ENCODE results near the gene MEI1. TPM values are rescaled to one million over a fixed set of nuclear protein-coding genes. Genes with fewer than 3 reads are reported as not detected.

The MEI1 gene
- total and polyA plus RNA-seq, 7 donors = 0.01 to 0.47 (median 0.23) TPM; not detected in 2

GRCh38 chr22:41838842-41839618, 139.7 kb downstream of the MEI1 start:
- Histone ChIP-seq H3K4me1 (peaks cover 18% of the 10 kb centered on the region), H3K27ac (no peak overlapping the region), H3K36me3 (ENCODE audit: insufficient read depth in 1 of 2, low read depth in 1 of 2) (peaks cover 3 to 20% of the 10 kb centered on the region in 2 donors), H3K9me3 (no peaks in the 10 kb centered on the region), H3K4me3 (no peak overlapping the region), H3K27me3 (ENCODE audit: insufficient read depth in 3 of 3, low read length in 2 of 3) (no peaks in the 10 kb centered on the region)
- 41 to 71% (median 58%) methylated on average over 1 of the region's 1 CpG for WGBS, 3 donors
- intact Hi-C loops (cut with DNase I) = loop anchor here in 1 of 2 donors (10.0 kb wide), 1 partner anchor 56 kb away; no protein-coding TSS in a partner anchor
- no peak for DNase-seq
- ATAC-seq = no peak
- TF ChIP-seq CTCF (IDR thresholded peaks at IDR 0.05) = no peak

- Histone ChIP-seq H3K27me3 (ENCODE audit: insufficient read depth in 3 of 3, low read length in 2 of 3) (no peaks in the 10 kb centered on the region), H3K36me3 (ENCODE audit: insufficient read depth in 1 of 2, low read depth in 1 of 2) (peaks cover 3 to 20% of the 10 kb centered on the region in 2 donors), H3K9me3 (no peaks in the 10 kb centered on the region), H3K4me1 (peaks cover 23% of the 10 kb centered on the region), H3K4me3 (no peak overlapping the region), H3K27ac (no peak overlapping the region)
- intact Hi-C loops (cut with DNase I) = no loop called here
- TF ChIP-seq CTCF (IDR thresholded peaks at IDR 0.05) = no peak
- 86 to 89% (median 87%) methylated on average over 5 of the region's 5 CpGs for WGBS, 3 donors
- ATAC-seq (no peak), DNase-seq (no peak)
Observed at GRCh38 chr22:41840216-41840615, 140.9 kb downstream of the MEI1 start.

GRCh38 chr22:41841085-41841712, 141.9 kb downstream of the MEI1 start:
- Histone ChIP-seq H3K4me3 (no peak overlapping the region), H3K27ac (no peak overlapping the region), H3K27me3 (ENCODE audit: insufficient read depth in 3 of 3, low read length in 2 of 3) (no peaks in the 10 kb centered on the region), H3K9me3 (no peaks in the 10 kb centered on the region), H3K36me3 (ENCODE audit: insufficient read depth in 1 of 2, low read depth in 1 of 2) (peaks cover 1 to 14% of the 10 kb centered on the region in 2 donors), H3K4me1 (peaks cover 29% of the 10 kb centered on the region)
- DNase-seq = no peak
- 45 to 69% (median 46%) methylated on average over 3 of the region's 3 CpGs for WGBS, 3 donors
- no peak for ATAC-seq
- no peak for TF ChIP-seq CTCF (IDR thresholded peaks at IDR 0.05)
- intact Hi-C loops (cut with DNase I) = no loop called here

- Histone ChIP-seq H3K27me3 (ENCODE audit: insufficient read depth in 3 of 3, low read length in 2 of 3) (no peaks in the 10 kb centered on the region), H3K9me3 (no peaks in the 10 kb centered on the region), H3K4me1 (peaks cover 43% of the 10 kb centered on the region), H3K4me3 (no peak overlapping the region), H3K36me3 (ENCODE audit: insufficient read depth in 1 of 2, low read depth in 1 of 2) (peaks cover 0 to 4% of the 10 kb centered on the region in 2 donors), H3K27ac (no peak overlapping the region)
- ATAC-seq = peak in 1 of 4 donors; percentile 56
- no peak for TF ChIP-seq CTCF (IDR thresholded peaks at IDR 0.05)
- intact Hi-C loops (cut with DNase I) = no loop called here
- no peak for DNase-seq
- WGBS, 3 donors = 73 to 86% (median 78%) methylated on average over 8 of the region's 8 CpGs
Observed at GRCh38 chr22:41842996-41843970, 144.0 kb downstream of the MEI1 start.
